ENCODE measurements around the gene EEF1AKMT1. TPM values are rescaled to one million over a fixed set of nuclear protein-coding genes. Genes with fewer than 3 reads are reported as not detected.

EEF1AKMT1 gene
- total RNA-seq, 1 donor from 2014 or later: 12.3 TPM

DNA sequence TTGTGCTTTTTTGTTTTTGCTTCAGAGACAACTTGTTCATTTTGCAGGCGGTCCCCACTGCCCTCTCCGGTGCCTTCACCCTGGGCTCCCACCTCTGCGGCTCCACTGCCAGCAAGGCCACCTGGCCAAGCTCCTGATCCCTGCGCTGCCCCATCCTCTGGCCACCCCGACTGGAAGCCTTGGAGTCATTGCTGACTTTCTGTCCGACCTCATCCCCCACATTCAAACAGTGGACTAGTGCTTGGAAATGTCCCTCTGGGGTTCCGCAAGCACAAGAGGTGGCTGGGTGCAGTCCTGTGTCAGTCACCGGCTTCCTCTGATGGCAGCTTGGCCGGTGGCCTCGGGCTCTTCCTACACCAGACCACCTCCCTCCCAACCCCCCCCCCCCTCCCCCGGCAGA, 53.3 kb downstream of the EEF1AKMT1 start:
- Mint-ChIP-seq H3K36me3 (no peaks in the 10 kb centered on the region), H3K4me3 (no peak overlapping the region), H3K4me1 (peaks cover 14% of the 10 kb centered on the region), H3K9me3 (peaks cover 4% of the 10 kb centered on the region), H3K27ac (no peak overlapping the region), H3K27me3 (ENCODE audit: insufficient read depth, low read depth) (peaks cover 8% of the 10 kb centered on the region)
- Histone ChIP-seq H4K20me1 (ENCODE audit: low read depth) (no peaks in the 10 kb centered on the region), H3K36me3 (no peaks in the 10 kb centered on the region), H2AFZ (replicated peaks) (no peak overlapping the region), H3K79me2 (ENCODE audit: low read depth) (no peaks in the 10 kb centered on the region), H3K4me1 (peaks cover 21% of the 10 kb centered on the region), H3K27me3 (peaks cover 37% of the 10 kb centered on the region), H3F3A (ENCODE audit: low read depth) (peaks cover 22% of the 10 kb centered on the region), H3K4me2 (no peak overlapping the region), H3K4me3 (no peak overlapping the region), H3K9ac (no peak overlapping the region), H3K27ac (no peak overlapping the region), H3K9me3 (ENCODE audit: low read depth) (no peaks in the 10 kb centered on the region)
- TF ChIP-seq EZH2 (IDR thresholded peaks at IDR 0.05) (no peak), EZH2phosphoT487 (IDR thresholded peaks at IDR 0.05) (no peak)
- no peak for DNase-seq (ENCODE audit: low spot score)

DNA sequence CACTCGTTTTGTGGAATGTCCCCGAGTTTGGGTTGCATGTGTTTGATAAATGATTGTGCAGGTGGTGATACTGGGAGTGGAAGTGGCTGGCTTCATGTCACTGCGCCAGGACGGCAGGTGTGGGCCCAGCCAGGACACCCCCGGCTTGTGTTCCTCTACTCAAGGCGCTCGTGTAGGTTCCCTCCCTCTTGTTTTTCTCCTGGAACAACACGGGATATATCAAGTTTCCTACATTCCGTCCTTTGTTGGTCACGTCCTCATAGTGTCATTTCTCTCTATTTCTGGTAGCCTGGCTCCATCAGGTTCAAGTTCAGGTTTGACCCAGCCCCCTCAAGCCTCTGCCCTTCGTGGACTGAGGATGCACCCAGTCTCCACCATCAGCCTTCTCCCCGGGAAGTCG, 54.0 kb downstream of the EEF1AKMT1 start:
- peaks cover 37% of the 10 kb centered on the region for H3K27me3 ChIP-seq
- H3K9me3 Mint-ChIP-seq: peaks cover 4% of the 10 kb centered on the region
- H3K27ac Mint-ChIP-seq: no peak overlapping the region
- no peaks in the 10 kb centered on the region for H3K9me3 ChIP-seq (ENCODE audit: low read depth)
- no peak overlapping the region for H3K4me2 ChIP-seq
- H3K4me1 ChIP-seq: peaks cover 21% of the 10 kb centered on the region
- no peak overlapping the region for H2AFZ ChIP-seq (replicated peaks)
- no peak overlapping the region for H3K9ac ChIP-seq
- TF ChIP-seq, protein P1, sequence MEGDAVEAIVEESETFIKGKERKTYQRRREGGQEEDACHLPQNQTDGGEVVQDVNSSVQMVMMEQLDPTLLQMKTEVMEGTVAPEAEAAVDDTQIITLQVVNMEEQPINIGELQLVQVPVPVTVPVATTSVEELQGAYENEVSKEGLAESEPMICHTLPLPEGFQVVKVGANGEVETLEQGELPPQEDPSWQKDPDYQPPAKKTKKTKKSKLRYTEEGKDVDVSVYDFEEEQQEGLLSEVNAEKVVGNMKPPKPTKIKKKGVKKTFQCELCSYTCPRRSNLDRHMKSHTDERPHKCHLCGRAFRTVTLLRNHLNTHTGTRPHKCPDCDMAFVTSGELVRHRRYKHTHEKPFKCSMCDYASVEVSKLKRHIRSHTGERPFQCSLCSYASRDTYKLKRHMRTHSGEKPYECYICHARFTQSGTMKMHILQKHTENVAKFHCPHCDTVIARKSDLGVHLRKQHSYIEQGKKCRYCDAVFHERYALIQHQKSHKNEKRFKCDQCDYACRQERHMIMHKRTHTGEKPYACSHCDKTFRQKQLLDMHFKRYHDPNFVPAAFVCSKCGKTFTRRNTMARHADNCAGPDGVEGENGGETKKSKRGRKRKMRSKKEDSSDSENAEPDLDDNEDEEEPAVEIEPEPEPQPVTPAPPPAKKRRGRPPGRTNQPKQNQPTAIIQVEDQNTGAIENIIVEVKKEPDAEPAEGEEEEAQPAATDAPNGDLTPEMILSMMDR (IDR thresholded peaks at IDR 0.05): no peak
- TF ChIP-seq EZH2phosphoT487 (IDR thresholded peaks at IDR 0.05): no peak
- TF ChIP-seq EZH2 (IDR thresholded peaks at IDR 0.05): no peak
- H3K36me3 Mint-ChIP-seq: no peaks in the 10 kb centered on the region
- no peak overlapping the region for H3K4me3 ChIP-seq
- H3K4me3 Mint-ChIP-seq: no peak overlapping the region
- no peaks in the 10 kb centered on the region for H3K36me3 ChIP-seq
- H3K4me1 Mint-ChIP-seq: peaks cover 14% of the 10 kb centered on the region
- H3K27me3 Mint-ChIP-seq (ENCODE audit: insufficient read depth, low read depth): peaks cover 11% of the 10 kb centered on the region
- H4K20me1 ChIP-seq (ENCODE audit: low read depth): no peaks in the 10 kb centered on the region
- no peak overlapping the region for H3K27ac ChIP-seq
- H3F3A ChIP-seq (ENCODE audit: low read depth): peaks cover 22% of the 10 kb centered on the region
- DNase-seq (ENCODE audit: low spot score): no peak
- no peaks in the 10 kb centered on the region for H3K79me2 ChIP-seq (ENCODE audit: low read depth)

DNA sequence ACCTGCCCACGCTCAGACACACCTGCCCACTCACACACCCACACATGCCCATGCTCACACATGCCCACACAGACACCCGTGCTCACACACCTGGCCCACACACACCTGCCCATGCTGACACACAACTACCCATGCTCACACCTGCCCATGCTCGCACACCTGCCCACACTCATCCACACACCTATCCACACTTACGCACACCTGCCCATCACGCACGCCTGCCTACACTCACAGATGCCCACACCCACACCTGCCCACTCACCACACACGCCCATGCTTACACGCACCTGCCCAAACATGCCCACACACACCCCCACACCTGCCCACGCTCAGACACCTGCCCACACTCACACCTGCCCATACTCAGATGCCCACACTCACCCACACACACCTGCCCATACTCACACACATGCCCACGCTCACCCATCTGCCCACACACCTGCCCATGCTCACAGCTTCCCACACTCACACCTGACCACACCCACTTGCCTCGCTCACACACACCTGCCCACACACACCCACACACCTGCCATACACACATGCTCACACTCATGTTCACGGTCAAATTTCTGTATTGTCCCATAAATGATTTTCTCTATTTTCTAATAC, 54.7 kb downstream of the EEF1AKMT1 start:
- Mint-ChIP-seq H3K27me3 (ENCODE audit: insufficient read depth, low read depth) (peaks cover 14% of the 10 kb centered on the region), H3K36me3 (no peaks in the 10 kb centered on the region), H3K27ac (no peak overlapping the region), H3K4me1 (peaks cover 16% of the 10 kb centered on the region), H3K4me3 (no peak overlapping the region), H3K9me3 (peaks cover 4% of the 10 kb centered on the region)
- no peaks in the 10 kb centered on the region for H4K20me1 ChIP-seq (ENCODE audit: low read depth)
- H3K79me2 ChIP-seq (ENCODE audit: low read depth): no peaks in the 10 kb centered on the region
- H3F3A ChIP-seq (ENCODE audit: low read depth): peaks cover 22% of the 10 kb centered on the region
- DNase-seq (ENCODE audit: low spot score): no peak
- H3K9me3 ChIP-seq (ENCODE audit: low read depth): no peaks in the 10 kb centered on the region
- peaks cover 37% of the 10 kb centered on the region for H3K27me3 ChIP-seq
- no peak overlapping the region for H3K27ac ChIP-seq
- H3K4me3 ChIP-seq: no peak overlapping the region
- H3K9ac ChIP-seq: no peak overlapping the region
- no peak for TF ChIP-seq EZH2 (IDR thresholded peaks at IDR 0.05)
- TF ChIP-seq EZH2phosphoT487 (IDR thresholded peaks at IDR 0.05): no peak
- TF ChIP-seq, protein P1 (IDR thresholded peaks at IDR 0.05): no peak
- H2AFZ ChIP-seq (replicated peaks): no peak overlapping the region
- no peak overlapping the region for H3K4me2 ChIP-seq
- H3K36me3 ChIP-seq: no peaks in the 10 kb centered on the region
- H3K4me1 ChIP-seq: peaks cover 23% of the 10 kb centered on the region
